ENCODE data around the gene SBK2.
"Not testable (repeated sequence)": the region's sequence is repeated elsewhere in the genome, so short reads cannot be mapped to it uniquely, and the experiment has no call there.

The SBK2 gene

GRCh38 chr19:55536951-55537740 lies at the start of gene SBK2:
TSS of gene SBK2 (minus strand) at chr19:55537133. CDS start at chr19:55536294, 839 bp downstream.
- in situ Hi-C loops (cut with HindIII; ENCODE audit: low sequenced_read_pairs), result no loop called here
- DNase-seq (ENCODE audit: low read depth), result no peak
- no peak within 1 kb of the TSS for H3K4me3 ChIP-seq (ENCODE audit: low read depth, low read length)
- peak; percentile 20 for TF ChIP-seq CTCF (IDR thresholded peaks at IDR 0.05; ENCODE audit: low read depth, low read length, missing control alignments)

- DNase-seq (ENCODE audit: low read depth), result peak; percentile 24
- in situ Hi-C loops (cut with HindIII; ENCODE audit: low sequenced_read_pairs), result no loop called here
- H3K4me3 ChIP-seq (ENCODE audit: low read depth, low read length), result peak overlapping the region; percentile 26
Observed at GRCh38 chr19:55585658-55586339, 48.9 kb upstream of the SBK2 start.

DNA sequence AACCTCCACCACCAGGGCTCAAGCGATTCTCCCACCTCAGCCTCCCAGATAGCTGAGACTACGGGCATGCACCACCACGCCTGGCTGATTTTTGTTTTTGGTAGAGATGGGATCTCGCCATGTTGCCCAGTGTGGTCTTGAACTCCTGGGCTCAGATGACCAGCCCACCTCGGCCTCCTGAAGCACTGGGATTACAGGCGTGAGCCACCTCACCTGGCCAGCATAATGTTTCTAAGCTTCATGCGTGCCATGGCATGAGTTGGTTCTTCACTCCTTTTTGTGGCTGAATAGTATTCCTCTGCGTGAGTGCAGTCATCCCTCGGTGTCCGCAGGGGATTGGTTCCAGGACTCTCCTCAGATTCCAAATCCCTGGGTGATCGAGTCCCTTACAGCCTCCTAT lies 47.9 kb upstream of the SBK2 start:
- no peak overlapping the region for H3K4me3 ChIP-seq (ENCODE audit: low read depth, low read length)
- in situ Hi-C loops (cut with HindIII; ENCODE audit: low sequenced_read_pairs), result no loop called here
- DNase-seq (ENCODE audit: low read depth), result no peak
- TF ChIP-seq CTCF (IDR thresholded peaks at IDR 0.05; ENCODE audit: low read depth, low read length, missing control alignments), result no peak

More at GRCh38 chr19:55585658-55586339, 48.9 kb upstream of the SBK2 start:
- no peak for TF ChIP-seq CTCF (IDR thresholded peaks at IDR 0.05; ENCODE audit: low read depth, low read length, missing control alignments)

DNA sequence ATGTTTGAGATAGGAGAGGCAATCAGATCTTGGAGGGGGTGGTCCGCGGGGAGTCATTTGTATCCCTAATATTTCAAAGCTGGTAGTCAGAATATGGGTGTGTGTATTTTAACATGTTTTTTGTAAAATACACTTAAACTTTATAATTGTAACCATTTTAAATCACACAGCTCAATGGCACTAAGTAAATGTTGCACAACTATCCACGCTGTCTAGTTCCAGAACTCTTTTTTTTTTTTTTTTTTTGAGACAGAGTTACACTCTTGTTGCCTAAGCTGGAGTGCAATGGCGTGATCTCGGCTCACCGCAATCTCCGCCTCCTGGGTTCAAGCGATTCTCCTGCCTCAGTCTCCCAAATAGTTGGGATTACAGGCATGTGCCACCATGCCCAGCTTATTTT lies 47.0 kb upstream of the SBK2 start:
- H3K4me3 ChIP-seq (ENCODE audit: low read depth, low read length); in situ Hi-C loops (cut with HindIII; ENCODE audit: low sequenced_read_pairs); DNase-seq (ENCODE audit: low read depth): not testable (repeated sequence)

DNA sequence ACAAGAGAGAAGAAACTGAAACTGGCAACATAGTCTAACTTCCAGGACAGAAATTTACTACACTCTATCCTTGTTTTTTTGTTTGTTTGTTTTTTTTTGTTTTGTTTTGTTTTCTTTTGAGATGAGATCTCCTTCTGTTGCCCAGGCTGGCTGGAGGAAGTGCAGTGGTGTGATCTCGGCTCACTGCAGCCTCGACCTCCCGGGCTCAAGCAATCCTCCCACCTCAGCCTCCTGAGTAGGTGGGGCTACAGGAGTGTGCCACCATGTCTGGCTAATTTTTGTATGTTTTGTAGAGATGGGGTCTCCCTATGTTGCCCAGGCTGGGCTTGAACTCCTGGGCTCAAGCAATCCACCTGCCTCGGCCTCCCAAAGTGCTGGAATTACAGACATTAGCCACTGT lies 45.4 kb upstream of the SBK2 start:
- DNase-seq (ENCODE audit: low read depth); H3K4me3 ChIP-seq (ENCODE audit: low read depth, low read length); in situ Hi-C loops (cut with HindIII; ENCODE audit: low sequenced_read_pairs): not testable (repeated sequence)

DNA sequence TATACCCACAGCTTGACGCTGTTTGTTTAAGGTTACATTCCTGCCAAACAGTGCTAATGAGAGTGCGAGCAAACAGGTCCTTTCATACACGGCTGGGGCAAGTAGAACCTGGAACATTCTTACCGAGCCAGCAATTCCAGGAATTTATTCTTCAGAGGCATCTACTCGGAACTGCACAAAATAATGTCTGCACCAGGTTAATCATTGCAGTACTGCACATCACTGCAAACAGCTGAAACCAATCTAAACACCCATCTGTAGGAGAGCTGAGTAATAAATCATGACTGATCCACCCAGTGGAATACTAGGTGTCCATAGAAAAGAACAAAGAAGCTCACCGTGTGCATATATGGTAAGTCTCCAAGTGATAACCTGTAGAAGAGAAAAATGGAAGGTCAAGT lies 44.9 kb upstream of the SBK2 start:
- no peak for TF ChIP-seq CTCF (IDR thresholded peaks at IDR 0.05; ENCODE audit: low read depth, low read length, missing control alignments)
- no peak overlapping the region for H3K4me3 ChIP-seq (ENCODE audit: low read depth, low read length)
- no peak for DNase-seq (ENCODE audit: low read depth)
- in situ Hi-C loops (cut with HindIII; ENCODE audit: low sequenced_read_pairs), result no loop called here

GRCh38 chr19:55581145-55581822 lies 44.4 kb upstream of the SBK2 start:
- DNase-seq (ENCODE audit: low read depth), result no peak
- H3K4me3 ChIP-seq (ENCODE audit: low read depth, low read length), result peak overlapping the region; percentile 92
- TF ChIP-seq CTCF (IDR thresholded peaks at IDR 0.05; ENCODE audit: low read depth, low read length, missing control alignments), result no peak
- in situ Hi-C loops (cut with HindIII; ENCODE audit: low sequenced_read_pairs), result no loop called here

All from astrocyte of the cerebellum (primary cell).